ENCODE results near the gene SZT2. TPM values are rescaled to one million over a fixed set of nuclear protein-coding genes. Genes with fewer than 3 reads are reported as not detected.

SZT2 gene
- total and polyA plus RNA-seq, 10 of the 15 experiments (the other 5 are each of a cell fraction or from before 2014, with no cell fraction given): 1.4 to 38.3 (median 12.7) TPM

DNA sequence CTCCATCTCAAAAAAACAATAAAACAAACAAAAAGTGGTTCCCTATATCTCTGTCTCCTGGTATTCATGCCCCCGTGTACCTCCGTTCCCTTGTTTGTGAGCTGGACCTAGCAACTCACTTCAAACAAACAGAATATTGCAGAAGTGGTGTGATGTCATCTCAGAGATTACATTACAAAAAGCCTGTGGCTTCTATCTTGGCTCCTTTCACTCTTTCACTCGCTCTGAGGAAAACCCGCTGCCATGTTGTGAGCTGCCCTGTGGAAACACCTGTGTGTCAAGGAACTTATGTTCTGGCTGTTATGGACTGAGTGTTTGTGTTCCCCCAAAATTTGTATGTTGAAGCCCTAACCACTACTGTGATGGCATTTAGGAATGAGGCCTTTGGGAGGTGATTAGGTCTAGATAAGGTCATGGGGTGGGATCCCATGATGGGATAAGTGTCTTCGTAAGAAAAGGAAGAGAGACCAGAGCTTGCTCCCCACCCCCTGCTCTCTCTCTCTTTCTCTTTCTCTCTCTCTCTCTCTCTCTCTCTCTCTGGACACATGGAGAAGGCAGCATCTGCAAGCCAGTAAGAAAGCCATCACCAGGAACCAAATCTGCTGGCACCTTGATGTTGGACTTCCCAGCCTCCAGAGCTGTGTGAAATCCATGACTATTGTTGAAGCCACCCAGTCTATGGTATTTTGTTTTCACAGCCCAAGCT is 71.4 kb downstream of the SZT2 start (continued):
- no peak for TF ChIP-seq RELA (IDR thresholded peaks at IDR 0.05; ENCODE audit: borderline replicate concordance, partially characterized antibody)
- TF ChIP-seq EGR1 (IDR thresholded peaks at IDR 0.05; ENCODE audit: borderline replicate concordance in 1 of 2, low read depth in 2 of 2, low read length in 2 of 2): no peak
- TF ChIP-seq HCFC1 (IDR thresholded peaks at IDR 0.05; ENCODE audit: low read length): no peak
- no peak for TF ChIP-seq NBN (IDR thresholded peaks at IDR 0.05)
- TF ChIP-seq IKZF1 (conservative IDR thresholded peaks at IDR 0.05): no peak
- TF ChIP-seq, protein P1, sequence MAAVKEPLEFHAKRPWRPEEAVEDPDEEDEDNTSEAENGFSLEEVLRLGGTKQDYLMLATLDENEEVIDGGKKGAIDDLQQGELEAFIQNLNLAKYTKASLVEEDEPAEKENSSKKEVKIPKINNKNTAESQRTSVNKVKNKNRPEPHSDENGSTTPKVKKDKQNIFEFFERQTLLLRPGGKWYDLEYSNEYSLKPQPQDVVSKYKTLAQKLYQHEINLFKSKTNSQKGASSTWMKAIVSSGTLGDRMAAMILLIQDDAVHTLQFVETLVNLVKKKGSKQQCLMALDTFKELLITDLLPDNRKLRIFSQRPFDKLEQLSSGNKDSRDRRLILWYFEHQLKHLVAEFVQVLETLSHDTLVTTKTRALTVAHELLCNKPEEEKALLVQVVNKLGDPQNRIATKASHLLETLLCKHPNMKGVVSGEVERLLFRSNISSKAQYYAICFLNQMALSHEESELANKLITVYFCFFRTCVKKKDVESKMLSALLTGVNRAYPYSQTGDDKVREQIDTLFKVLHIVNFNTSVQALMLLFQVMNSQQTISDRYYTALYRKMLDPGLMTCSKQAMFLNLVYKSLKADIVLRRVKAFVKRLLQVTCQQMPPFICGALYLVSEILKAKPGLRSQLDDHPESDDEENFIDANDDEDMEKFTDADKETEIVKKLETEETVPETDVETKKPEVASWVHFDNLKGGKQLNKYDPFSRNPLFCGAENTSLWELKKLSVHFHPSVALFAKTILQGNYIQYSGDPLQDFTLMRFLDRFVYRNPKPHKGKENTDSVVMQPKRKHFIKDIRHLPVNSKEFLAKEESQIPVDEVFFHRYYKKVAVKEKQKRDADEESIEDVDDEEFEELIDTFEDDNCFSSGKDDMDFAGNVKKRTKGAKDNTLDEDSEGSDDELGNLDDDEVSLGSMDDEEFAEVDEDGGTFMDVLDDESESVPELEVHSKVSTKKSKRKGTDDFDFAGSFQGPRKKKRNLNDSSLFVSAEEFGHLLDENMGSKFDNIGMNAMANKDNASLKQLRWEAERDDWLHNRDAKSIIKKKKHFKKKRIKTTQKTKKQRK (IDR thresholded peaks at IDR 0.05; ENCODE audit: low read depth, low read length): no peak

DNA sequence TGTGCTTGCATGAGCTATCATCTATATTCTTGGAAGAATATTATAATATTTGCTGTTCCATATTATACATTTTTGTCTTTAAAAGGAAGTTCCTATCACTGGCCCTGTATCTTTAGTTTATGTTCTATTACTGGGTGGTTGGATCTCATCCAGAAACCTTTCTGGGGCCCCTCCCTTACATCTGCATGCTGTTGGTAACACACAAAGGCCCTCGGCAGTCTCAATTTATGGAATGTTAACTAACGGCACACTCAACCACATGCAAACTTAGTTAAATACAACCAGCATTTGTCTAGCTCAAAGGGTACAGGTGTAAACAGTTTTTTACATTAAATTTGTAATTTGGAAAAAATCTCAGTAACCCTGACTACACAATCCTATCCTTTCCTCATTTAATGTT is 73.8 kb downstream of the SZT2 start:
- intact Hi-C loops (cut with micrococcal nuclease; ENCODE audit: unreplicated experiment): no loop called here
- H3K4me1 ChIP-seq (ENCODE audit: control insufficient read depth, insufficient read depth, low read length): no peaks in the 10 kb centered on the region; the same call in 1 of the 2 replicates
- H3K4me2 ChIP-seq (ENCODE audit: control insufficient read depth, insufficient read depth): no peak overlapping the region
- ChIA-PET SMC1A (ENCODE audit: uncharacterized antibody, unreplicated experiment) (interaction anchor here (1.0 to 1.8 kb wide), 4 partner anchors 9 to 49 kb away, joined by 3 to 4 read pairs (median 4); no protein-coding TSS in a partner anchor), CTCF (interaction anchor here (0.6 to 1.8 kb wide), 3 partner anchors 9 to 236 kb away, joined by 3 to 5 read pairs (median 4); partner anchors contain the start of gene HYI), POLR2A (interaction anchor here (0.5 to 1.1 kb wide), 2 partner anchors 9 to 19 kb away, joined by 3 read pairs; partner anchors contain the start of gene HYI), RAD21 (ENCODE audit: unreplicated experiment) (no interaction called here)
- no peaks in the 10 kb centered on the region for H4K20me1 ChIP-seq (ENCODE audit: control insufficient read depth, insufficient read depth)
- H3K79me2 ChIP-seq (ENCODE audit: control insufficient read depth, insufficient read depth, low read length): no peaks in the 10 kb centered on the region
- H2AFZ ChIP-seq (ENCODE audit: control insufficient read depth, low read depth, low read length): no peak overlapping the region
- in situ Hi-C loops (cut with MboI): no loop called here
- FAIRE-seq (no peak), DNase-seq (ENCODE audit: low read depth, low spot score) (no peak), ATAC-seq (no peak)
- H3K9ac ChIP-seq (ENCODE audit: control insufficient read depth, insufficient read depth, low read length): no peak overlapping the region
- BruUV-seq (replicated peaks): no TSS peak
- no peaks in the 10 kb centered on the region; a peak in 1 of 4 replicates for H3K27me3 ChIP-seq (replicated peaks in 1 of 2; ENCODE audit: control insufficient read depth in 2 of 2, insufficient read depth in 2 of 2, low read length in 1 of 2)
- no peak overlapping the region for H3K27ac ChIP-seq (ENCODE audit: control insufficient read depth, insufficient read depth)
- WGBS (ENCODE audit: insufficient coverage, insufficient replicate concordance, low lambda C conversion rate, missing lambda C conversion rate): 63% methylated on average over 2 of the region's 2 CpGs
- no peaks in the 10 kb centered on the region; a peak in 1 of 4 replicates for H3K36me3 ChIP-seq (ENCODE audit: control insufficient read depth in 2 of 2, insufficient read depth in 2 of 2, low read length in 1 of 2)
- H3K4me3 ChIP-seq: no peak overlapping the region
- H3K9me3 ChIP-seq (replicated peaks; ENCODE audit: control insufficient read depth, insufficient read depth, low read length): no peaks in the 10 kb centered on the region
- TF ChIP-seq, protein P2, sequence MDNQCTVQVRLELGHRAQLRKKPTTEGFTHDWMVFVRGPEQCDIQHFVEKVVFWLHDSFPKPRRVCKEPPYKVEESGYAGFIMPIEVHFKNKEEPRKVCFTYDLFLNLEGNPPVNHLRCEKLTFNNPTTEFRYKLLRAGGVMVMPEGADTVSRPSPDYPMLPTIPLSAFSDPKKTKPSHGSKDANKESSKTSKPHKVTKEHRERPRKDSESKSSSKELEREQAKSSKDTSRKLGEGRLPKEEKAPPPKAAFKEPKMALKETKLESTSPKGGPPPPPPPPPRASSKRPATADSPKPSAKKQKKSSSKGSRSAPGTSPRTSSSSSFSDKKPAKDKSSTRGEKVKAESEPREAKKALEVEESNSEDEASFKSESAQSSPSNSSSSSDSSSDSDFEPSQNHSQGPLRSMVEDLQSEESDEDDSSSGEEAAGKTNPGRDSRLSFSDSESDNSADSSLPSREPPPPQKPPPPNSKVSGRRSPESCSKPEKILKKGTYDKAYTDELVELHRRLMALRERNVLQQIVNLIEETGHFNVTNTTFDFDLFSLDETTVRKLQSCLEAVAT (IDR thresholded peaks at IDR 0.05): no peak
- TF ChIP-seq FOXM1 (IDR thresholded peaks at IDR 0.05; ENCODE audit: low read depth, low read length) (no peak), RB1 (IDR thresholded peaks at IDR 0.05; ENCODE audit: borderline replicate concordance) (no peak), ASH2L (IDR thresholded peaks at IDR 0.05; ENCODE audit: borderline replicate concordance, low read depth) (no peak)
- TF ChIP-seq, protein P3, sequence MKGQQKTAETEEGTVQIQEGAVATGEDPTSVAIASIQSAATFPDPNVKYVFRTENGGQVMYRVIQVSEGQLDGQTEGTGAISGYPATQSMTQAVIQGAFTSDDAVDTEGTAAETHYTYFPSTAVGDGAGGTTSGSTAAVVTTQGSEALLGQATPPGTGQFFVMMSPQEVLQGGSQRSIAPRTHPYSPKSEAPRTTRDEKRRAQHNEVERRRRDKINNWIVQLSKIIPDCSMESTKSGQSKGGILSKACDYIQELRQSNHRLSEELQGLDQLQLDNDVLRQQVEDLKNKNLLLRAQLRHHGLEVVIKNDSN (IDR thresholded peaks at IDR 0.05; ENCODE audit: borderline replicate concordance, extremely low read length, insufficient read depth, low read depth, low read length): no peak
- TF ChIP-seq, protein P4, sequence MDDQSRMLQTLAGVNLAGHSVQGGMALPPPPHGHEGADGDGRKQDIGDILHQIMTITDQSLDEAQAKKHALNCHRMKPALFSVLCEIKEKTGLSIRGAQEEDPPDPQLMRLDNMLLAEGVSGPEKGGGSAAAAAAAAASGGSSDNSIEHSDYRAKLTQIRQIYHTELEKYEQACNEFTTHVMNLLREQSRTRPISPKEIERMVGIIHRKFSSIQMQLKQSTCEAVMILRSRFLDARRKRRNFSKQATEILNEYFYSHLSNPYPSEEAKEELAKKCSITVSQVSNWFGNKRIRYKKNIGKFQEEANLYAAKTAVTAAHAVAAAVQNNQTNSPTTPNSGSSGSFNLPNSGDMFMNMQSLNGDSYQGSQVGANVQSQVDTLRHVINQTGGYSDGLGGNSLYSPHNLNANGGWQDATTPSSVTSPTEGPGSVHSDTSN (IDR thresholded peaks at IDR 0.05; ENCODE audit: insufficient replicate concordance, low read depth, low read length): no peak

All from GM12878 (cell line).